Measurements from ENCODE around the gene TMX2. TPM values are rescaled to one million over a fixed set of nuclear protein-coding genes. Genes with fewer than 3 reads are reported as not detected.

The TMX2 gene
- total RNA-seq, 1 experiment from 2014 or later = 91.3 TPM

DNA sequence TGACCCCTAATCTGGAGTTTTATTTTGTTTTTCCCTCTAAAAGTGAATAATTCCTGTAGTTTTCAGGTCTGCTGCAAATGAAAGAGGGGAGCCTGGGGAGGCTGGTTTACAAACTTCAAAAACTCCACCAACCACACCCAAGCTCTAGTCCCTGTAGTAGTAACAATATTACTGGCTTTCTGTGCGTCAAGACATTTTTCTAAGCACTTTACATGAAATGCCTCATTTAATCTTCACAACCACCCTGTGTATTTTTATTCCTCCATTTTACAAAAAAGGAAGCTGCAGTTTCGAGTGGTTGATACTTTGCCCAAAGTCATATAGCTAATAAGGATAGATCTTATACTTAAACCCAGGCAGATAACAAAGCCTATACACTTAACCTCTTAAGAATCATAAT, 72.7 kb downstream of the TMX2 start:
- Histone ChIP-seq H3K79me1 (ENCODE audit: insufficient read depth, low read depth, low read length, poor library complexity, severe bottlenecking) (peaks cover 9% of the 10 kb centered on the region), H3K9me3 (ENCODE audit: control insufficient read depth, low read depth, low read length) (no peaks in the 10 kb centered on the region), H4K91ac (ENCODE audit: insufficient read length, low read depth, low read length) (no peak overlapping the region), H3K18ac (ENCODE audit: insufficient read length, low read depth, low read length) (no peak overlapping the region), H2AK5ac (ENCODE audit: insufficient read length, low read length) (no peak overlapping the region), H3K27me3 (ENCODE audit: insufficient read depth, low read length) (no peaks in the 10 kb centered on the region), H3K56ac (ENCODE audit: insufficient read length, low read depth, low read length) (no peak overlapping the region), H2BK12ac (ENCODE audit: insufficient read length, low read depth, low read length) (no peak overlapping the region), H3K4me2 (ENCODE audit: insufficient read depth, insufficient read length, low read length) (no peak overlapping the region), H2BK5ac (ENCODE audit: insufficient read length, low read length) (no peak overlapping the region), H3K79me2 (ENCODE audit: insufficient read depth, low read length) (peaks cover 37% of the 10 kb centered on the region; the same call in 1 of the 2 replicates), H2BK15ac (ENCODE audit: low read depth, low read length) (no peak overlapping the region), H3K9ac (ENCODE audit: extremely low read depth, insufficient read length, low read length) (no peak overlapping the region), H3K27ac (ENCODE audit: insufficient read length, low read depth, low read length) (no peak overlapping the region), H3K23me2 (ENCODE audit: insufficient read length, low read depth, low read length, poor library complexity, severe bottlenecking) (no peaks in the 10 kb centered on the region), H3T11ph (ENCODE audit: low read length) (no peak overlapping the region), H4K20me1 (ENCODE audit: control insufficient read depth, insufficient read depth, insufficient read length) (no peaks in the 10 kb centered on the region), H4K5ac (ENCODE audit: insufficient read length, low read depth, low read length) (no peak overlapping the region), H4K8ac (replicated peaks; ENCODE audit: insufficient read length, low read depth, low read length) (no peak overlapping the region), H2BK20ac (ENCODE audit: low read depth, low read length, poor library complexity, severe bottlenecking) (no peak overlapping the region), H3K23ac (ENCODE audit: insufficient read length, low read depth, low read length) (no peak overlapping the region), H2BK120ac (ENCODE audit: low read depth, low read length, poor library complexity, severe bottlenecking) (no peak overlapping the region), H3K4ac (ENCODE audit: low read depth, low read length) (no peak overlapping the region), H3K4me1 (ENCODE audit: insufficient read depth, low read length) (peaks cover 11% of the 10 kb centered on the region), H2AFZ (ENCODE audit: low read length) (no peak overlapping the region), H3K14ac (ENCODE audit: insufficient read depth, low read length) (no peak overlapping the region)
- Mint-ChIP-seq H3K9me3 (no peaks in the 10 kb centered on the region), H3K4me3 (no peak overlapping the region), H3K4me1 (peaks cover 58% of the 10 kb centered on the region in 2 experiments), H3K36me3 (ENCODE audit: insufficient read depth in 1 of 3, low read depth in 3 of 3) (peaks cover 0 to 20% (median 12%) of the 10 kb centered on the region in 3 experiments), H3K27me3 (ENCODE audit: low read depth) (no peaks in the 10 kb centered on the region), H3K27ac (peak overlapping the region in 2 of 3 experiments; percentile 61; a peak in 2 of 7 replicates)
- no CpG with 5 or more reads among the region's 2 CpGs for WGBS (ENCODE audit: extremely low coverage, insufficient read length, low lambda C conversion rate)
- no peak for DNase-seq
- TF ChIP-seq, protein P1, sequence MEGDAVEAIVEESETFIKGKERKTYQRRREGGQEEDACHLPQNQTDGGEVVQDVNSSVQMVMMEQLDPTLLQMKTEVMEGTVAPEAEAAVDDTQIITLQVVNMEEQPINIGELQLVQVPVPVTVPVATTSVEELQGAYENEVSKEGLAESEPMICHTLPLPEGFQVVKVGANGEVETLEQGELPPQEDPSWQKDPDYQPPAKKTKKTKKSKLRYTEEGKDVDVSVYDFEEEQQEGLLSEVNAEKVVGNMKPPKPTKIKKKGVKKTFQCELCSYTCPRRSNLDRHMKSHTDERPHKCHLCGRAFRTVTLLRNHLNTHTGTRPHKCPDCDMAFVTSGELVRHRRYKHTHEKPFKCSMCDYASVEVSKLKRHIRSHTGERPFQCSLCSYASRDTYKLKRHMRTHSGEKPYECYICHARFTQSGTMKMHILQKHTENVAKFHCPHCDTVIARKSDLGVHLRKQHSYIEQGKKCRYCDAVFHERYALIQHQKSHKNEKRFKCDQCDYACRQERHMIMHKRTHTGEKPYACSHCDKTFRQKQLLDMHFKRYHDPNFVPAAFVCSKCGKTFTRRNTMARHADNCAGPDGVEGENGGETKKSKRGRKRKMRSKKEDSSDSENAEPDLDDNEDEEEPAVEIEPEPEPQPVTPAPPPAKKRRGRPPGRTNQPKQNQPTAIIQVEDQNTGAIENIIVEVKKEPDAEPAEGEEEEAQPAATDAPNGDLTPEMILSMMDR (conservative IDR thresholded peaks at IDR 0.05) = no peak

Data from H9 (cell line).